Measurements from ENCODE around the gene NFIB. TPM values are rescaled to one million over a fixed set of nuclear protein-coding genes. Genes with fewer than 3 reads are reported as not detected.

The NFIB gene
- total and polyA plus RNA-seq, 2 of the 13 experiments (the other 11 are each of a cell fraction or from before 2014, with no cell fraction given), result 0.98 to 4.6 TPM

GRCh38 chr9:14157191-14157590, 156.8 kb downstream of the NFIB start (continued):
- TF ChIP-seq AHDC1 (CRISPR knock-in tag; IDR thresholded peaks at IDR 0.05; ENCODE audit: borderline replicate concordance), result no peak
- no peak for TF ChIP-seq RFX5 (IDR thresholded peaks at IDR 0.05; ENCODE audit: low read depth, low read length)
- no peak for TF ChIP-seq ZNF761 (CRISPR knock-in tag; conservative IDR thresholded peaks at IDR 0.05)
- no peak for TF ChIP-seq ZBTB2 (CRISPR knock-in tag; IDR thresholded peaks at IDR 0.05; ENCODE audit: low read depth)
- no peak for TF ChIP-seq TBP (CRISPR knock-in tag; IDR thresholded peaks at IDR 0.05)
- no peak for TF ChIP-seq MXD3 (CRISPR knock-in tag; IDR thresholded peaks at IDR 0.05)
- TF ChIP-seq MZF1 (CRISPR knock-in tag; IDR thresholded peaks at IDR 0.05; ENCODE audit: borderline replicate concordance), result no peak
- TF ChIP-seq KLF15 (CRISPR knock-in tag; IDR thresholded peaks at IDR 0.05; ENCODE audit: borderline replicate concordance), result no peak
- no peak for TF ChIP-seq E2F1 (CRISPR knock-in tag; IDR thresholded peaks at IDR 0.05)

All from HepG2 (cell line).